Head of caudate nucleus (tissue), 42 donors: ENCODE measurements around the gene PRKCE.

Experiments used
- DNase-seq, 42 donors: peaks; one replicate each; pipeline versions ENCODE4 v3.0.0 to v3.0.0-alpha.2; 2020 to 2021; ENCODE audit warnings: mixed read lengths in 7 of 42
- intact Hi-C: fragments of 100-400 bp; cut with DNase I; formaldehyde crosslinking; loops from one replicate; pipeline ENCODE4 v1.15.0; 2022

PRKCE gene

GRCh38 chr2:46106690-46107089 lies 455.2 kb downstream of the PRKCE start:
- intact Hi-C loops: no loop called here
- no peak for DNase-seq

GRCh38 chr2:46114996-46115395 lies 463.5 kb downstream of the PRKCE start:
- intact Hi-C loops: no loop called here
- no peak for DNase-seq

- intact Hi-C loops: no loop called here
- DNase-seq: no peak
Observed at GRCh38 chr2:46116150-46116549, 464.7 kb downstream of the PRKCE start.

- intact Hi-C loops: no loop called here
- DNase-seq: no peak
Observed at GRCh38 chr2:46116553-46116991, 465.1 kb downstream of the PRKCE start.

- DNase-seq: no peak
Observed at GRCh38 chr2:46117379-46117778, 465.9 kb downstream of the PRKCE start.

GRCh38 chr2:46117994-46118393 lies 466.5 kb downstream of the PRKCE start:
- no peak for DNase-seq
- intact Hi-C loops: no loop called here

More at GRCh38 chr2:46117379-46117778, 465.9 kb downstream of the PRKCE start:
- intact Hi-C loops: no loop called here

GRCh38 chr2:46118656-46119371 lies 467.3 kb downstream of the PRKCE start:
- intact Hi-C loops: no loop called here
- DNase-seq: no peak

- intact Hi-C loops: no loop called here
- no peak for DNase-seq
Observed at GRCh38 chr2:46119453-46119852, 468.0 kb downstream of the PRKCE start.

- DNase-seq: no peak
- intact Hi-C loops: no loop called here
Observed at GRCh38 chr2:46120792-46121555, 469.5 kb downstream of the PRKCE start.

- no peak for DNase-seq
- intact Hi-C loops: no loop called here
Observed at GRCh38 chr2:46122318-46122976, 471.0 kb downstream of the PRKCE start.

- DNase-seq: no peak
- intact Hi-C loops: no loop called here
Observed at GRCh38 chr2:46123013-46123412, 471.5 kb downstream of the PRKCE start.

GRCh38 chr2:46125798-46126197 lies 474.3 kb downstream of the PRKCE start:
- intact Hi-C loops: no loop called here
- DNase-seq: no peak

- no peak for DNase-seq
- intact Hi-C loops: no loop called here
Observed at GRCh38 chr2:46126571-46126970, 475.1 kb downstream of the PRKCE start.

- DNase-seq: no peak
- intact Hi-C loops: no loop called here
Observed at GRCh38 chr2:46127176-46127575, 475.7 kb downstream of the PRKCE start.

GRCh38 chr2:46130511-46130910 lies 479.0 kb downstream of the PRKCE start:
- DNase-seq: peak in 2 of 42 donors; percentile 3 to 16
- intact Hi-C loops: no loop called here

GRCh38 chr2:46132996-46133395 lies 481.5 kb downstream of the PRKCE start:
- DNase-seq: peak in 2 of 42 donors; percentile 8 to 13
- intact Hi-C loops: no loop called here

- DNase-seq: peak in 1 of 42 donors; percentile 17
- intact Hi-C loops: no loop called here
Observed at GRCh38 chr2:46134531-46135227, 483.2 kb downstream of the PRKCE start.

- DNase-seq: no peak
- intact Hi-C loops: no loop called here
Observed at GRCh38 chr2:46135228-46135855, 483.9 kb downstream of the PRKCE start.

GRCh38 chr2:46135958-46136357 lies 484.5 kb downstream of the PRKCE start:
- intact Hi-C loops: no loop called here
- DNase-seq: no peak
